ENCODE measurements around the gene PDE3A. TPM values are rescaled to one million over a fixed set of nuclear protein-coding genes. Genes with fewer than 3 reads are reported as not detected.

PDE3A gene
- total RNA-seq, 1 experiment from 2014 or later = 0.80 TPM

DNA sequence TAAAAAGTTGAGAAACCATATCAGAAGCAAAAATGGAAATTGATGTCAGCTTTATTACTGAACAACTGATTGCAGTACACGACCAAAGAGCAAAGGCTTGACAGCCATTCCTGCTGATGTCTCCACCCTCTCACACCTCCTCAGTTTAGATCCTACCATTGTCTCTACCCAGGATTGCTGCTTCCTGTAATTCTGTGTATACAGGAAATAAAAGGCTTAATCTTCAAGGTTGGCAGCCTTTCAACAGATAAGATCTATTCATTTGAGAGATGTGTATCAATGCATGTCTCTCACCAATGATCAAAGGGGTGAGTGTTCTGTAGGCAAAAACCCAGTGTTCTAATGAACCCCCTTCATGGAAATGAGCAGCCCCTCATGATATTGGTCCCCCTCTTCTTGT is 353.8 kb downstream of the PDE3A start:
- POLR2A ChIA-PET (ENCODE audit: low non-redundant PET) = no interaction called here

DNA sequence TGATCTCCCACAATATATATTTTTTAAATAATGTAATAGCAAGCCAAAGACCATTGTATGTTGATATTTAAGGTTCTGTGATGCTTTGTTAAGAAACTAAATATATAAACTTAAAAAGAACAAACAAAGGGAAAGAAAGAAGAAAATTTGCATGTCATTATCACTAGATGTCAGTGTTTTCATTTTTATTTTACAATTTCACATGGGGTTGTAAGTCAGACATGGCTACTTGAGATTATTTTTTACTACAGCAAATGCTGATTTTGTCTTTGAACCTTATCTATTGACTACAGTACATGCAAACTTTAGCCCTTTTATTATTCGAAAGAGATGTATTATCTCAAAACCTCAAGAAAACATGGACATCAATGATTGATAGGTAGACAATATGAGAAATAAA is 362.9 kb downstream of the PDE3A start:
- ChIA-PET POLR2A (ENCODE audit: low non-redundant PET) (no interaction called here), CTCF (no interaction called here)
- intact Hi-C loops (cut with micrococcal nuclease; ENCODE audit: unreplicated experiment) = no loop called here
- TF ChIP-seq EZH2 (IDR thresholded peaks at IDR 0.05; ENCODE audit: borderline replicate concordance, low read depth, low read length, poor library complexity, severe bottlenecking) = no peak
- TF ChIP-seq, protein P1, sequence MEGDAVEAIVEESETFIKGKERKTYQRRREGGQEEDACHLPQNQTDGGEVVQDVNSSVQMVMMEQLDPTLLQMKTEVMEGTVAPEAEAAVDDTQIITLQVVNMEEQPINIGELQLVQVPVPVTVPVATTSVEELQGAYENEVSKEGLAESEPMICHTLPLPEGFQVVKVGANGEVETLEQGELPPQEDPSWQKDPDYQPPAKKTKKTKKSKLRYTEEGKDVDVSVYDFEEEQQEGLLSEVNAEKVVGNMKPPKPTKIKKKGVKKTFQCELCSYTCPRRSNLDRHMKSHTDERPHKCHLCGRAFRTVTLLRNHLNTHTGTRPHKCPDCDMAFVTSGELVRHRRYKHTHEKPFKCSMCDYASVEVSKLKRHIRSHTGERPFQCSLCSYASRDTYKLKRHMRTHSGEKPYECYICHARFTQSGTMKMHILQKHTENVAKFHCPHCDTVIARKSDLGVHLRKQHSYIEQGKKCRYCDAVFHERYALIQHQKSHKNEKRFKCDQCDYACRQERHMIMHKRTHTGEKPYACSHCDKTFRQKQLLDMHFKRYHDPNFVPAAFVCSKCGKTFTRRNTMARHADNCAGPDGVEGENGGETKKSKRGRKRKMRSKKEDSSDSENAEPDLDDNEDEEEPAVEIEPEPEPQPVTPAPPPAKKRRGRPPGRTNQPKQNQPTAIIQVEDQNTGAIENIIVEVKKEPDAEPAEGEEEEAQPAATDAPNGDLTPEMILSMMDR (conservative IDR thresholded peaks at IDR 0.05; ENCODE audit: low read depth, low read length) = no peak
- no peaks in the 10 kb centered on the region for H3K27me3 ChIP-seq (replicated peaks; ENCODE audit: insufficient read depth, low read depth, low read length, poor library complexity)
- no peak for DNase-seq (ENCODE audit: low spot score)
- H3K4me1 ChIP-seq (ENCODE audit: insufficient read depth, low read length, poor library complexity, severe bottlenecking) = no peaks in the 10 kb centered on the region
- H3K9me3 ChIP-seq (ENCODE audit: low read depth, low read length, poor library complexity, severe bottlenecking) = no peaks in the 10 kb centered on the region
- H3K36me3 ChIP-seq (ENCODE audit: insufficient read depth, low read length, poor library complexity, severe bottlenecking) = no peaks in the 10 kb centered on the region
- H3K27ac ChIP-seq (ENCODE audit: low read depth, low read length, poor library complexity, severe bottlenecking) = no peak overlapping the region
- H3K4me3 ChIP-seq (ENCODE audit: low read depth, low read length, poor library complexity, severe bottlenecking) = no peak overlapping the region
- no TSS peak for BruUV-seq (replicated peaks)

More for the DNA sequence above, 353.8 kb downstream of the PDE3A start:
- no peak overlapping the region for H3K27ac ChIP-seq (ENCODE audit: low read depth, low read length, poor library complexity, severe bottlenecking)
- peak; percentile 78 for DNase-seq (ENCODE audit: low spot score)
- intact Hi-C loops (cut with micrococcal nuclease; ENCODE audit: unreplicated experiment) = no loop called here
- no peak overlapping the region for H3K4me3 ChIP-seq (ENCODE audit: low read depth, low read length, poor library complexity, severe bottlenecking)
- H3K36me3 ChIP-seq (ENCODE audit: insufficient read depth, low read length, poor library complexity, severe bottlenecking) = no peaks in the 10 kb centered on the region
- no TSS peak for BruUV-seq (replicated peaks)
- H3K9me3 ChIP-seq (ENCODE audit: low read depth, low read length, poor library complexity, severe bottlenecking) = no peaks in the 10 kb centered on the region
- no peaks in the 10 kb centered on the region for H3K27me3 ChIP-seq (replicated peaks; ENCODE audit: insufficient read depth, low read depth, low read length, poor library complexity)
- TF ChIP-seq, protein P1 (conservative IDR thresholded peaks at IDR 0.05; ENCODE audit: low read depth, low read length) = no peak
- TF ChIP-seq EZH2 (IDR thresholded peaks at IDR 0.05; ENCODE audit: borderline replicate concordance, low read depth, low read length, poor library complexity, severe bottlenecking) = no peak
- CTCF ChIA-PET = no interaction called here
- H3K4me1 ChIP-seq (ENCODE audit: insufficient read depth, low read length, poor library complexity, severe bottlenecking) = peaks cover 18% of the 10 kb centered on the region
